OCI-LY7 (cell line): ENCODE results near the gene TRPM2.

ENCODE experiments used
- EZH2phosphoT487 ChIP-seq: fragments of 200-600 bp; sonication (generic); IDR thresholded peaks from 2 replicates; pipeline ENCODE4 v1.6.1; 2018; ENCODE audit warnings: low read depth, borderline replicate concordance, mild to moderate bottlenecking, mixed run types, antibody characterized with exemption, low read length, moderate library complexity, mixed read lengths
- TF ChIP-seq, protein P1 (sequence below): fragments of 200-600 bp; sonication (generic); conservative IDR thresholded peaks from 2 replicates; pipeline ENCODE4 v1.5.1; 2014; ENCODE audit warnings: mild to moderate bottlenecking, antibody characterized with exemption, low read length, moderate library complexity, mixed read lengths

DNA sequence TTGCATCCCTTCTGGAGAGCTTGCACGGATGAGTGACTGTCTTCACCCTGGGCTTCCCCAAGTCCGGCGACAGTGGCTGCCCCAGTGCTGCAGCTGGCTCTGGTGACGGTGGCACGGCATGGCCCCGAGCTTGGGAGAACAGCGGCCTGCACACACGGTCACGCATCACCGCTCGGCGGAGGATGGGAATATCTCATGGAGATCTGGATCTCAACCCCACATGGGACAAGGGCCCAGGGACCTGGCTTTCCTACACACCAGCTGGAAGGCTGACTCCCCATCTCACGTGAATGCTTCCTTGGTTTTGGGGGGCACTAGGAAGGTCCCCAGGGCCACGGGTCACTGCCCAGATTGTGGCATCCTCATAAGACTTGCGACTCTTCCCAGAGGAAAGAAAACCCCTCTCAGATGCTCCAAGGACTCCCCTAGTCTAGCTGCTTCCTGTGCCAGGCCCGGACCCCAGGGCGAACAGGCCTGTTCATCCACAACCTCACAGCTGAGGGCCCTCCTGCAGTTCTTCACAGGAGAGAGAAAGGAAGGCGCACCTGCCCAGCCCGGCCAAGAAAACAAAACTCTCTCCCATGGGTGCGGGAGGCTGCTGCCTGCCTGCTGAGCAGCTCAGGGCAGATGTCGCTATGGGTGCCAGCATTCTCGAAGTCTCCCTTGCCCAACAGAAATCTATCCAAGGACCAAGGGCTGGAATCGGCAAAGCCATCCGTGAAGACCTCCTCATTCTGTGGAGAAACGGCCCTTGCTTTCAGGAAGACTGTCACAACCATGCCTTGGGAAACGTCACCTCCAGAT is 24.1 kb upstream of the TRPM2 start:
- TF ChIP-seq, protein P1, sequence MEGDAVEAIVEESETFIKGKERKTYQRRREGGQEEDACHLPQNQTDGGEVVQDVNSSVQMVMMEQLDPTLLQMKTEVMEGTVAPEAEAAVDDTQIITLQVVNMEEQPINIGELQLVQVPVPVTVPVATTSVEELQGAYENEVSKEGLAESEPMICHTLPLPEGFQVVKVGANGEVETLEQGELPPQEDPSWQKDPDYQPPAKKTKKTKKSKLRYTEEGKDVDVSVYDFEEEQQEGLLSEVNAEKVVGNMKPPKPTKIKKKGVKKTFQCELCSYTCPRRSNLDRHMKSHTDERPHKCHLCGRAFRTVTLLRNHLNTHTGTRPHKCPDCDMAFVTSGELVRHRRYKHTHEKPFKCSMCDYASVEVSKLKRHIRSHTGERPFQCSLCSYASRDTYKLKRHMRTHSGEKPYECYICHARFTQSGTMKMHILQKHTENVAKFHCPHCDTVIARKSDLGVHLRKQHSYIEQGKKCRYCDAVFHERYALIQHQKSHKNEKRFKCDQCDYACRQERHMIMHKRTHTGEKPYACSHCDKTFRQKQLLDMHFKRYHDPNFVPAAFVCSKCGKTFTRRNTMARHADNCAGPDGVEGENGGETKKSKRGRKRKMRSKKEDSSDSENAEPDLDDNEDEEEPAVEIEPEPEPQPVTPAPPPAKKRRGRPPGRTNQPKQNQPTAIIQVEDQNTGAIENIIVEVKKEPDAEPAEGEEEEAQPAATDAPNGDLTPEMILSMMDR = no peak
- no peak for TF ChIP-seq EZH2phosphoT487
